ENCODE data around the gene BCL2. TPM values are rescaled to one million over a fixed set of nuclear protein-coding genes. Genes with fewer than 3 reads are reported as not detected.
A peak's percentile ranks its signal among the peaks of the same experiment; 100 is the strongest.
"Not testable (repeated sequence)": the region's sequence is repeated elsewhere in the genome, so short reads cannot be mapped to it uniquely, and the experiment has no call there.

BCL2 gene
- total and polyA plus RNA-seq, 7 donors = 1.1 to 27.0 (median 8.9) TPM

DNA sequence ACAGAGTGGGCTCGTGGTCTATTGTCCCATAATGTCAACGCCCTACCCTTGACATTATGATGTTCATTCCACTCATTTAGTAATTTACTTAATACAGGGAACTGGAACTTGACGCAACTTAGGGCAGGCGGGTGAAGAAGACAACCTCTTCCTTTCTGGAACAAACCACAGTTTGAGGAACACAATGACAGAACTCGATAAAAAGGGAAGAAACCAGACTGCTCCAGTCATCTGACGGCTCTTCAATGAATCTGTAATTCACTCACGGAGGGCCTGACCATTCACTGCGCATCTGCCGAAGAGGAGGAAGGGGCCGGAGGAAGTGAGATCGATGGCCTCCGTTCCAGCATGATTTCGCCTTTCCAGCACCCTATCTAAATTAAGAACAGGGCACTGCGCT, 83.2 kb downstream of the BCL2 start:
- intact Hi-C loops (cut with DNase I) = loop anchor here in 1 of 2 donors (5.0 kb wide), 1 partner anchor 39 kb away; no protein-coding TSS in a partner anchor
- WGBS, 3 donors = 87 to 92% (median 88%) methylated on average over 14 of the region's 14 CpGs
- TF ChIP-seq, protein P1, sequence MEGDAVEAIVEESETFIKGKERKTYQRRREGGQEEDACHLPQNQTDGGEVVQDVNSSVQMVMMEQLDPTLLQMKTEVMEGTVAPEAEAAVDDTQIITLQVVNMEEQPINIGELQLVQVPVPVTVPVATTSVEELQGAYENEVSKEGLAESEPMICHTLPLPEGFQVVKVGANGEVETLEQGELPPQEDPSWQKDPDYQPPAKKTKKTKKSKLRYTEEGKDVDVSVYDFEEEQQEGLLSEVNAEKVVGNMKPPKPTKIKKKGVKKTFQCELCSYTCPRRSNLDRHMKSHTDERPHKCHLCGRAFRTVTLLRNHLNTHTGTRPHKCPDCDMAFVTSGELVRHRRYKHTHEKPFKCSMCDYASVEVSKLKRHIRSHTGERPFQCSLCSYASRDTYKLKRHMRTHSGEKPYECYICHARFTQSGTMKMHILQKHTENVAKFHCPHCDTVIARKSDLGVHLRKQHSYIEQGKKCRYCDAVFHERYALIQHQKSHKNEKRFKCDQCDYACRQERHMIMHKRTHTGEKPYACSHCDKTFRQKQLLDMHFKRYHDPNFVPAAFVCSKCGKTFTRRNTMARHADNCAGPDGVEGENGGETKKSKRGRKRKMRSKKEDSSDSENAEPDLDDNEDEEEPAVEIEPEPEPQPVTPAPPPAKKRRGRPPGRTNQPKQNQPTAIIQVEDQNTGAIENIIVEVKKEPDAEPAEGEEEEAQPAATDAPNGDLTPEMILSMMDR (IDR thresholded peaks at IDR 0.05) = no peak
- H3K4me1 ChIP-seq = peaks cover 26% of the 10 kb centered on the region
- DNase-seq (peak in 1 of 2 donors; percentile 51), ATAC-seq (no peak)
- no peaks in the 10 kb centered on the region for H3K36me3 ChIP-seq (ENCODE audit: insufficient read depth in 1 of 2, low read depth in 1 of 2)
- no peaks in the 10 kb centered on the region for H3K27me3 ChIP-seq (ENCODE audit: insufficient read depth in 3 of 3, low read length in 2 of 3)
- H3K9me3 ChIP-seq = no peaks in the 10 kb centered on the region
- no peak overlapping the region for H3K4me3 ChIP-seq
- peak overlapping the region; percentile 85 for H3K27ac ChIP-seq

DNA sequence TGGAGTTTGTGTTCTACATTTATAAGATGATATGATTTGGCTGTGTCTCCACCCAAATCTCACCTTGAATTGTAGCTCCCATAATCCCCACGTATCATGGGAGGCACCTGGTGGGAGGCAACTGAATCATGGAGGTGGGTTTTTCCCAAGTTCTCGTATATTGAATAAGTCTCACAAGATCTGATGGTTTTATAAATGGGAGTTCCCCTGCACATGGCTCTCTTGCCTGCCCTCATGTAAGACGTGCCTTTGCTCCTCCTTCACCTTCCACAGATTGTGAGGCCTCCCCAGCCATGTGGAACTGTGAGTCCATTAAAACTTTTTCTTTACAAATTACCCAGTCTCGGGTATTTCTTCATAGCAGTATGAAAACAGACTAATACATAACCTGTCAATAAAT, 83.6 kb downstream of the BCL2 start:
- peak overlapping the region; percentile 85 for H3K27ac ChIP-seq
- H3K4me3 ChIP-seq; ATAC-seq; H3K27me3 ChIP-seq (ENCODE audit: insufficient read depth in 3 of 3, low read length in 2 of 3); H3K36me3 ChIP-seq (ENCODE audit: insufficient read depth in 1 of 2, low read depth in 1 of 2); DNase-seq; H3K9me3 ChIP-seq: not testable (repeated sequence)
- peaks cover 24% of the 10 kb centered on the region for H3K4me1 ChIP-seq
- WGBS, 3 donors = 89 to 95% (median 92%) methylated on average over 4 of the region's 4 CpGs
- intact Hi-C loops (cut with DNase I) = loop anchor here in 1 of 2 donors (5.0 kb wide), 1 partner anchor 39 kb away; no protein-coding TSS in a partner anchor

- peak overlapping the region; percentile 21 for H3K27ac ChIP-seq
- no peaks in the 10 kb centered on the region for H3K27me3 ChIP-seq (ENCODE audit: insufficient read depth in 3 of 3, low read length in 2 of 3)
- H3K36me3 ChIP-seq (ENCODE audit: insufficient read depth in 1 of 2, low read depth in 1 of 2) = no peaks in the 10 kb centered on the region
- TF ChIP-seq, protein P1 (IDR thresholded peaks at IDR 0.05) = no peak
- intact Hi-C loops (cut with DNase I) = loop anchor here in 1 of 2 donors (5.0 kb wide), 1 partner anchor 38 kb away; no protein-coding TSS in a partner anchor
- ATAC-seq (no peak), DNase-seq (no peak)
- H3K4me3 ChIP-seq = no peak overlapping the region
- no peaks in the 10 kb centered on the region for H3K9me3 ChIP-seq
- WGBS, 3 donors = 58 to 65% (median 62%) methylated on average over 3 of the region's 3 CpGs
- H3K4me1 ChIP-seq = peaks cover 29% of the 10 kb centered on the region
Measured at GRCh38 chr18:63234841-63235240, 84.7 kb downstream of the BCL2 start.

DNA sequence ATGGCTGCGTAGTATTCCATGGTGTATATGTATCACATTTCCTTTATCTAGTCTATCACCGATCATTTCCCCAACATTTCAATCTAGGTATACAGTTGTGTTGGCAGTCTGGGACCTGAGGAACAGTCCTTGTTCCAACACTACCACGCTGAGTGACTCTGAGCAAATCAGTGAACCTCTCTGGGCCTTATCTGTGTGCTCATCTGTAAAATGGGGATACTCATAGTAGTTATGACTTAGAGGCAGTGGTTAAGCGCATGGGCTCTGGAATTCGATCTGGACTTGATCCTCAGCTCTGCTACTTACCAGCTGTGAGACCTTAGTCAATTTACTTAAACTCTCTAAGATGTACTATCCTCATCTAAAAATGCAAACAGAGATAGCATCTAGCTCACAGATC, 85.1 kb downstream of the BCL2 start:
- Histone ChIP-seq H3K9me3 (no peaks in the 10 kb centered on the region), H3K36me3 (ENCODE audit: insufficient read depth in 1 of 2, low read depth in 1 of 2) (no peaks in the 10 kb centered on the region), H3K27ac (no peak overlapping the region), H3K27me3 (ENCODE audit: insufficient read depth in 3 of 3, low read length in 2 of 3) (no peaks in the 10 kb centered on the region), H3K4me1 (peaks cover 29% of the 10 kb centered on the region), H3K4me3 (no peak overlapping the region)
- intact Hi-C loops (cut with DNase I) = no loop called here
- 95 to 97% (median 95%) methylated on average over 4 to 5 of the region's 5 CpGs for WGBS, 3 donors
- TF ChIP-seq, protein P1 (IDR thresholded peaks at IDR 0.05) = no peak
- DNase-seq (no peak), ATAC-seq (no peak)

GRCh38 chr18:63233334-63233733, 86.2 kb downstream of the BCL2 start:
- H3K27me3 ChIP-seq (ENCODE audit: insufficient read depth in 3 of 3, low read length in 2 of 3) = no peaks in the 10 kb centered on the region
- ATAC-seq = no peak
- TF ChIP-seq, protein P1 (IDR thresholded peaks at IDR 0.05) = no peak
- DNase-seq = no peak
- H3K4me1 ChIP-seq = peaks cover 26% of the 10 kb centered on the region
- no peak overlapping the region for H3K4me3 ChIP-seq
- H3K9me3 ChIP-seq = no peaks in the 10 kb centered on the region
- WGBS, 3 donors = 86 to 92% (median 89%) methylated on average over 9 of the region's 9 CpGs
- intact Hi-C loops (cut with DNase I) = no loop called here
- H3K36me3 ChIP-seq (ENCODE audit: insufficient read depth in 1 of 2, low read depth in 1 of 2) = no peaks in the 10 kb centered on the region
- no peak overlapping the region for H3K27ac ChIP-seq
